RWPE1 (cell line): ENCODE measurements around the gene ITPRID2.

ENCODE experiments used
- CTCF ChIA-PET: fragments of 350-600 bp; sonication (Branson Sonifier 250); formaldehyde crosslinking; extraction: SDS; loops from one replicate; lab custom pipeline; 2021; lab: Yijun Ruan, JAX
- POLR2A ChIA-PET: fragments of 400-600 bp; formaldehyde crosslinking; extraction: SDS; loops from one replicate; lab custom pipeline; 2020; ENCODE audit warnings: antibody characterized with exemption; ENCODE audit not compliant: low non-redundant PET; lab: Yijun Ruan, JAX
- DNase-seq: peaks from one replicate; pipeline ENCODE4 v3.0.0; 2012; ENCODE audit warnings: low spot score
- H3K27ac ChIP-seq: fragments of 450-650 bp; 2 replicates; pipeline ENCODE4 v1.5.1; 2017
- CTCF ChIP-seq: fragments of 450-650 bp; conservative IDR thresholded peaks from 2 replicates; pipeline ENCODE4 v1.5.1; 2017; ENCODE audit warnings: low read depth, mild to moderate bottlenecking

ITPRID2 gene

GRCh38 chr2:181848261-181848886, 43.2 kb upstream of the ITPRID2 start:
- POLR2A ChIA-PET = no interaction called here
- no peak for DNase-seq

GRCh38 chr2:181849601-181850000, 41.9 kb upstream of the ITPRID2 start:
- CTCF ChIA-PET = interaction anchor here (0.9 kb wide), 1 partner anchor 80 kb away, joined by 4 read pairs; no protein-coding TSS in a partner anchor
- no peak for DNase-seq
- H3K27ac ChIP-seq = no peak overlapping the region
- POLR2A ChIA-PET = no interaction called here
- no peak for TF ChIP-seq CTCF

More at GRCh38 chr2:181848261-181848886, 43.2 kb upstream of the ITPRID2 start:
- no peak overlapping the region for H3K27ac ChIP-seq
- CTCF ChIA-PET = interaction anchor here (0.7 to 0.9 kb wide), 2 partner anchors 79 to 90 kb away, joined by 3 to 4 read pairs; no protein-coding TSS in a partner anchor
- TF ChIP-seq CTCF = no peak

- CTCF ChIA-PET = no interaction called here
- POLR2A ChIA-PET = no interaction called here
- DNase-seq = no peak
- no peak for TF ChIP-seq CTCF
- no peak overlapping the region for H3K27ac ChIP-seq
These were observed 40.5 kb upstream of the ITPRID2 start for GRCh38 chr2:181850936-181851560.

- H3K27ac ChIP-seq = no peak overlapping the region
- DNase-seq = no peak
- ChIA-PET CTCF (interaction anchor here (0.7 kb wide), 1 partner anchor 120 kb away, joined by 3 read pairs; no protein-coding TSS in a partner anchor), POLR2A (no interaction called here)
- TF ChIP-seq CTCF = no peak
These were observed 39.8 kb upstream of the ITPRID2 start for GRCh38 chr2:181851726-181852125.

GRCh38 chr2:181853696-181854095, 37.8 kb upstream of the ITPRID2 start:
- POLR2A ChIA-PET = no interaction called here
- no peak for TF ChIP-seq CTCF
- DNase-seq = no peak
- H3K27ac ChIP-seq = no peak overlapping the region
- CTCF ChIA-PET = interaction anchor here (0.6 kb wide), 2 partner anchors 57 to 1183 kb away, joined by 3 read pairs; no protein-coding TSS in a partner anchor

GRCh38 chr2:181857483-181857882, 34.0 kb upstream of the ITPRID2 start:
- peak; percentile 75 for DNase-seq
- no peak overlapping the region for H3K27ac ChIP-seq
- ChIA-PET POLR2A (no interaction called here), CTCF (no interaction called here)
- no peak for TF ChIP-seq CTCF
